ENCODE measurements around the gene DNAJA2. TPM values are rescaled to one million over a fixed set of nuclear protein-coding genes. Genes with fewer than 3 reads are reported as not detected.

DNAJA2 gene
- total RNA-seq, 1 donor from 2014 or later: 65.3 TPM

DNA sequence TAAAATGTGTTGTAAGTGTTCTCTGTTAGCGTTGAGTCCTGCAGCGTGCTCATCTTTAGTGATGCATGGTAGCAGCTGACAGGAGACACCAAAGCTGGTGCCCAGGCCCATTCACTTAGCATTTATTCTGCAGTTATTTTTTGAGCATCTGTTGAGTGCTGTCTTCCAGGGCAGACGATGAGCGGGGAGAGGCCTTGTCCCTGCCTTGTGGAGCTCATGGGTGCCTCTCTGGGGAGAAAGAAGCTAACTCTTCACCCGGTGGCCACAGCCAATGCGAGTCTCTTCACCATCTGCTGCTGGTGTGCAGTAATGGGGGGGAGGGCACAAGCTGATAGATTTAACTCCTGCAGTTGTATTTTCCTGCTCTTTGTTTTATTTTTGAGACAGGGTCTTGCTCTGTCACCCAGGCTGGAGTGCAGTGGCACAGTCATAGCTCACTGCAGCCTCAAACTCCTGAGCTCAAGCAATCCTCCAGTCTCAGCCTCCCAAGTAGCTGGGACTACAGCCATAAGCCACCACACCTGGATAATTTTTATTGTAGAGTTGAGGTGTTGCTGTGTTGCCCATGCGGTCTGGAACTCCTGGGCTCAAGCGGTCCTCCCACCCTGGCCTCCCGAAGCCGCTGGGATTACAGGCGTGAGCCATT is 58.8 kb downstream of the DNAJA2 start:
- H3K4me3 Mint-ChIP-seq: no peak overlapping the region
- H3K4me1 Mint-ChIP-seq: peaks cover 11% of the 10 kb centered on the region
- no peaks in the 10 kb centered on the region for H3K9me3 Mint-ChIP-seq

DNA sequence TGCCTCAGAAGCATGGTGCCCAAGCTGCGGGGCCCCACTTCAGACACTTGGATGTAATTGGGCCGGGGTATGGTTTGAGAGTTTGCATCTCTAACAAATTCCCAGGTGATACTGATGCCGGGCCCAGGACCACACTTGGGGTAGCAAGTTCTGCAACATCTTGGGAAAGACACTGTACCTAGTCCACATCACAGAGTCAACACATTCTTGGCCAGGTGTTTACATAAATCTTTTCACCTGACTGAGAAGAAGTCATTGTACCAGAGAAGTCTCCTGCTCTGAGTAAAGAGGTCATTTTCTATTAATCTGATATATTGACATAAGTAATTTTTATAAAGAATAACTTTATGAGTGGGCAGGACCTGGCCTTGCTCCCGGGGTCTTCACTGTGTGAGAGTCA is 61.8 kb downstream of the DNAJA2 start:
- no peak for DNase-seq (ENCODE audit: low read depth, low spot score)
- TF ChIP-seq, protein P1, sequence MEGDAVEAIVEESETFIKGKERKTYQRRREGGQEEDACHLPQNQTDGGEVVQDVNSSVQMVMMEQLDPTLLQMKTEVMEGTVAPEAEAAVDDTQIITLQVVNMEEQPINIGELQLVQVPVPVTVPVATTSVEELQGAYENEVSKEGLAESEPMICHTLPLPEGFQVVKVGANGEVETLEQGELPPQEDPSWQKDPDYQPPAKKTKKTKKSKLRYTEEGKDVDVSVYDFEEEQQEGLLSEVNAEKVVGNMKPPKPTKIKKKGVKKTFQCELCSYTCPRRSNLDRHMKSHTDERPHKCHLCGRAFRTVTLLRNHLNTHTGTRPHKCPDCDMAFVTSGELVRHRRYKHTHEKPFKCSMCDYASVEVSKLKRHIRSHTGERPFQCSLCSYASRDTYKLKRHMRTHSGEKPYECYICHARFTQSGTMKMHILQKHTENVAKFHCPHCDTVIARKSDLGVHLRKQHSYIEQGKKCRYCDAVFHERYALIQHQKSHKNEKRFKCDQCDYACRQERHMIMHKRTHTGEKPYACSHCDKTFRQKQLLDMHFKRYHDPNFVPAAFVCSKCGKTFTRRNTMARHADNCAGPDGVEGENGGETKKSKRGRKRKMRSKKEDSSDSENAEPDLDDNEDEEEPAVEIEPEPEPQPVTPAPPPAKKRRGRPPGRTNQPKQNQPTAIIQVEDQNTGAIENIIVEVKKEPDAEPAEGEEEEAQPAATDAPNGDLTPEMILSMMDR (conservative IDR thresholded peaks at IDR 0.05): no peak
- H3K36me3 Mint-ChIP-seq (ENCODE audit: low read depth): peaks cover 18% of the 10 kb centered on the region
- H3K27me3 Mint-ChIP-seq (ENCODE audit: low read depth): no peaks in the 10 kb centered on the region
- no peaks in the 10 kb centered on the region for H3K9me3 Mint-ChIP-seq
- H3K4me1 Mint-ChIP-seq: peaks cover 7% of the 10 kb centered on the region
- H3K4me3 Mint-ChIP-seq: no peak overlapping the region
- H3K27ac Mint-ChIP-seq (ENCODE audit: unreplicated experiment): no peak overlapping the region

More for the DNA sequence above, 58.8 kb downstream of the DNAJA2 start:
- Mint-ChIP-seq H3K36me3 (ENCODE audit: low read depth) (peaks cover 28% of the 10 kb centered on the region), H3K27ac (ENCODE audit: unreplicated experiment) (no peak overlapping the region), H3K27me3 (ENCODE audit: low read depth) (no peaks in the 10 kb centered on the region)
- TF ChIP-seq, protein P1 (conservative IDR thresholded peaks at IDR 0.05): no peak
- no peak for DNase-seq (ENCODE audit: low read depth, low spot score)

DNA sequence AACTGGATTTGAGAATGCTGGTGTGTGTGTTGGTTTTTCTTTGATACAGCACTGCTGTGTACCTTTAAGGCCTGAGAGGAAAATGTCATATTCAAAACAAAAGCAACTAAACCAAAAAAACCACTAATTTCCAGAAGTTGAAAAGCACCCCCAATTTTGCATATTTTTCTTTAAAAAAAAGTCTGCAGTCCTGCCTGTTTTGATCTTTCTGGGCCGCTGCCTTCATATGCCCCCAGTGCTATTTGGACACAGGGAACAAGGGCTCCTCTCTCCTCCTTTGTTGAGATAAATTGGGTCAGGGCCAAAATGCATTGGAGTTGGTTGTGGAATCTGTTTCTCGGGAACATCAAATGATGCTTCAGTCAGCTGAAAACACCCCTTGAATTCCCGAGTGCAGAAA is 62.4 kb downstream of the DNAJA2 start:
- Mint-ChIP-seq H3K27ac (ENCODE audit: unreplicated experiment) (no peak overlapping the region), H3K36me3 (ENCODE audit: low read depth) (peaks cover 18% of the 10 kb centered on the region), H3K9me3 (no peaks in the 10 kb centered on the region), H3K4me1 (peaks cover 7% of the 10 kb centered on the region), H3K4me3 (no peak overlapping the region), H3K27me3 (ENCODE audit: low read depth) (no peaks in the 10 kb centered on the region)
- no peak for DNase-seq (ENCODE audit: low read depth, low spot score)
- TF ChIP-seq, protein P1 (conservative IDR thresholded peaks at IDR 0.05): no peak

DNA sequence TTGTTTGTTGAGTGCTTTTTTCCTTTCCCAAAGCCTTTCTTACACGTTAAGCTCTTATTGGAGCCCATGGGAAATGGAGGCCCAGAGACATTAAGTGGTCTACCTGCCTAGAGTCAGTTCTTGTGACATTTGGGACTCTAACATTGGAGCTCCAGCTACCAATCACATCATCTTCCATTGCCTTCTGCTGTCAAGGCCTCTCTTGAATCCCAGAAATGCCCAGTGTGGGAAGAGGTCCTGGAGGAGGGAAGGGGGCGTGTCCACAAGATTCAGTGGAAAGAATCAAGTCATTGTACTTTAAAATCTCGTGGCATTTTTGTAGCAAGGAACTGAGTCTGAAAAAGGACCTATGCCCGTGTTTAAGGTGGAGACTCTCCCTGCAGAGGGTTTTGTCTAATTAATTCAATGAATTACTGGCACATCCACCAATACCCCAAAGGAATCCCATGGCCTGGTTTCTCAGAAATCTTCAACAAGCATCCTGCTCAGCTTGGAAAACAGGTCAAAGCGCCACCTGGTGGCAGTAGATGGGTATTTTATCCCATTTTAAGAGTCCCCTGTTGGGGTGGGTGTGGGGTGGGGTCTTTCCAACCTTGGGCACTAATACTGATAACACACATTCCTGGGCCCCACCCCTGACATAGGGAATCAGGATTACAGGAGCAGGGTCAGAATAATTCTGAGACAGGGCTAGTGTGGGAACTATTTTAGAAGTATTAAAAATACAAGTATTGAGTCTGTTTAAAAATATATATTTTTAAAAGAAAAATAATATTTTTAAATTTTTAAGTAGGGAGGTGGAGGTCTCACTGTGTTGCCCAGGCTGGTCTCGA is 64.7 kb downstream of the DNAJA2 start:
- Mint-ChIP-seq H3K9me3 (no peaks in the 10 kb centered on the region), H3K27ac (ENCODE audit: unreplicated experiment) (no peak overlapping the region), H3K4me3 (no peak overlapping the region), H3K4me1 (peaks cover 7% of the 10 kb centered on the region), H3K36me3 (ENCODE audit: low read depth) (peaks cover 11% of the 10 kb centered on the region), H3K27me3 (ENCODE audit: low read depth) (no peaks in the 10 kb centered on the region)
- TF ChIP-seq, protein P1 (conservative IDR thresholded peaks at IDR 0.05): peak; percentile 85
- DNase-seq (ENCODE audit: low read depth, low spot score): peak; percentile 81

DNA sequence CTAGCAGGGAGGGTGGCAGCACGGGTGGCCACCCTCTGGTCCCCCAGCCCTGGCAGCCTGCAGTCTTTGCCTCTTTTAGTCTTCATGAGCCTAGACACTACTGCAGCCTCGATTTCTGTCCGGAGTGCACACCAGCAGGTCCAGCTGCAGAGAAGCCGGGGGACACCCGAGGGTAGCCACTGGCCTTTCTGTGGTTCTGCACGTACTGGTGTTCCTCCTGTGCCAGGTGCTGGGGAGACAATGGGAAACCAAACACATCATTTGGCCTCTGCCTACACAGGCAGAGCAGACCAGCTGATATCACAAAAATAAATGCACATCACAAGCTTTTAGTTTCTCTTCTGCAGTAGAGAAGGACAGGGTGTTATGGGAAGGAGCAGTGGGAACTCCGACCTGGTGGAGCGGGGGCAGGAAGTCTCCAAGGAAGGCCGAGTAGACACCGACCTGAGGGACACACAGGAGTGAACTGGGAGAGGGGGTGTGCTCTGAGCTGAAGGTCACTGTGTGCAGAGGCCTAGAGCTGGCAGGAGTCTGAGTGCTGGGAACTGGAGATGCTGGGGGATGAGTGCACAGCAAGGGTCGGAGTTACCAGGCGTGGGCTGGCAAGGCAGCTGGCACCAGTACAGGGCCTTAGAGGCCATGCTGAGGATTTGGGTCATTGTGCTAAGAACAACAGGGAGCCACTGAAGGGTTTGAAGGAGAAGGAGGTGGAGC is 66.3 kb downstream of the DNAJA2 start:
- DNase-seq (ENCODE audit: low read depth, low spot score): no peak
- Mint-ChIP-seq H3K9me3 (no peaks in the 10 kb centered on the region), H3K4me3 (no peak overlapping the region), H3K4me1 (peaks cover 7% of the 10 kb centered on the region), H3K27me3 (ENCODE audit: low read depth) (no peaks in the 10 kb centered on the region), H3K27ac (ENCODE audit: unreplicated experiment) (peak overlapping the region; percentile 73), H3K36me3 (ENCODE audit: low read depth) (peaks cover 12% of the 10 kb centered on the region)
- TF ChIP-seq, protein P1 (conservative IDR thresholded peaks at IDR 0.05): no peak

All from neural crest cell (in vitro differentiated cells).